GM19043 (cell line): ENCODE results near the gene FGD4.
"Not testable (repeated sequence)": the region's sequence is repeated elsewhere in the genome, so short reads cannot be mapped to it uniquely, and the experiment has no call there.

Experiments used
- ATAC-seq: cut with Tn5 transposase; IDR thresholded peaks from one replicate; pipeline ENCODE4 v1.9.1; 2021; ENCODE audit warnings: low read depth; ENCODE audit not compliant: unreplicated experiment

The FGD4 gene

GRCh38 chr12:32515137-32515873, 115.9 kb downstream of the FGD4 start:
- no peak for ATAC-seq

- no peak for ATAC-seq
Observed at GRCh38 chr12:32516230-32516629, 116.9 kb downstream of the FGD4 start.

GRCh38 chr12:32517966-32518365, 118.6 kb downstream of the FGD4 start:
- ATAC-seq: no peak

DNA sequence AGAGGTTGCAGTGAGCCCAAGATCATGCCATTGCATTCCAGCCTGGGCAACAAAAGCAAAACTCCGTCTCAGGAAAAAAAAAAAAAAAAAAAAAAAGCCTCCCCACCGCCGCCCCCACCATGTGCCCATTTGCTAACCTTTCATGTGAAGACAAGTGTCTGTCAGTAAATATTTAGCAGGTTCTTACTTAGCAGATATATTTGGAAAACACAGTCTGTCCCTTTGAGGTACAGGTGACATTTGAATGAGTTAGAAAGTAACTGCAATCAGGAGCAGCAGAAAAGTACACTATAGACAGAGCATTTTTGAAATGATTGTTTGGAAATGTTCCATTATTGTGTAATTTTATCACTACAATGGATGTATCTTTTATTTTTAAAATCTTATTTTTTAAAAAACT, 119.7 kb downstream of the FGD4 start:
- no peak for ATAC-seq

GRCh38 chr12:32522331-32523221, 123.2 kb downstream of the FGD4 start:
- ATAC-seq: peak; percentile 67

DNA sequence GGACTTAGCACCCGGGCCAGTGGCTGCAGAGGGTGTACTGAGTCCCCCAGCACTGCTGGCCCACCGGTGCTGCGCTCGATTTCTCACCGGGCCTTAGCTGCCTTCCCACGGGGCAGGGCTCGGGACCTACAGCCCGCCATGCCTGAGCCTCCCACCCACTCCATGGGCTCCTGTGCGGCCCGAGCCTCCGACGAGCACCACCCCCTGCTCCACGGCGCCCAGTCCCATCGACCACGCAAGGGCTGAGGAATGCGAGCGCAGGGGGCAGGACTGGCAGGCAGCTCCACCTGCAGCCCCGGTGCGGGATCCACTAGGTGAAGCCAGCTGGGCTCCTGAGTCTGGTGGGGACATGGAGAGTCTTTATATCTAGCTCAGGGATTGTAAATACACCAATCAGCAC, 126.4 kb downstream of the FGD4 start:
- ATAC-seq: not testable (repeated sequence)

GRCh38 chr12:32526343-32526742, 127.0 kb downstream of the FGD4 start:
- ATAC-seq: not testable (repeated sequence)

- ATAC-seq: no peak
Observed at GRCh38 chr12:32532422-32532821, 133.1 kb downstream of the FGD4 start.

GRCh38 chr12:32532951-32533350, 133.6 kb downstream of the FGD4 start:
- ATAC-seq: no peak

- not testable (repeated sequence) for ATAC-seq
Observed at GRCh38 chr12:32533506-32533905, 134.1 kb downstream of the FGD4 start.

GRCh38 chr12:32533971-32534590, 134.7 kb downstream of the FGD4 start:
- no peak for ATAC-seq

DNA sequence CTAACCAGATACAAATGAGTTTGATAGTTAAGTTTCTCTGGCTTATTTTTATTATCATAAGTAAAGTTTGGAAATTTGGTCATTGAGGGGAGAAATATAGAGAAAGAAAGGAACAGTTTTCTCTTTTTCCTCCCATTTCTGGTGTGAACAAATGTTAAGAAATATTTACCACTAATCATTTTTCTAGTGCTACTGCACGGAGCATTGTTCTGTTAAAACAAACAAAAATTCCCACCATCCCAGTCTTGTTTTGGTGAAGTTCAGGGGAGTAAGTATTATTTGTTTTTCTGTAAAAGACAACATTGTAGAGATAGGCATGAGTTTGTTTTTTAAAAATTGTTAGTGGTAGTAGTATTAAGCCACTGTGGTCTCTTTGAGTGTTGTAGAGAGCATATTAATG, 135.3 kb downstream of the FGD4 start:
- no peak for ATAC-seq

DNA sequence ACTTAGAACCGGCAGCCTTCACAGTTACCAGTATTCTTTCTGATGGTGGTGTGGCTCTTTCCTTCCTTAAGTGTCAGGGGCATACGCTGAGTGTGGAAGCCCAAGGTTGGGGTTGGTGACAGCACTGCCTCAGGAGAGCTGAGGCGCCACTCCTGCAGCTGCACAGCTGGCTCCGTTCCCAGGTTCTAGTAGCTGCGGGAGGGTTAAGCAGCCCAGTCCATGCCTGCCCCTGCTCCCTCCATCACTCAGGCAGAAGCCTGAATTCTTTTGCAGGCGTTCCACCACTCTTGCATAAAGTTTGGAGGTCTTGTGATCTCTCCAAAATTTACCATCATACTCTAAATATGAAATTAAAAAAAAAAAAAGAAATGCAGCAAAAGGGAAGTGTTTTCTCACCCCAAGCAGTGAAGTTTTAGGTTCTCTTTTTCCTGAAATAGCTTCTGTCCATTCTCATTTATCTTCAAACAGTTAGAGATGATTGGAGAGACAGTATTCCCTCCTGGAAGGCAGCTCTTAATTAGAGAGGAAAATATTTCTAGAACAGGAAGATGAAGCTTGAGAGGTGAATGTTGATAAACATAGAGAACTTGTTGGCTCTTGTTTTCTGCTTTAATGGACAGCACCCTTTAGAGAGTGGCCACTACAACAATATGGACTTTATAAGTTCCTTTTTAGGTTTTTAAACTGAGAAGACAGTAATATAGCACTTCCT, 136.1 kb downstream of the FGD4 start:
- no peak for ATAC-seq

DNA sequence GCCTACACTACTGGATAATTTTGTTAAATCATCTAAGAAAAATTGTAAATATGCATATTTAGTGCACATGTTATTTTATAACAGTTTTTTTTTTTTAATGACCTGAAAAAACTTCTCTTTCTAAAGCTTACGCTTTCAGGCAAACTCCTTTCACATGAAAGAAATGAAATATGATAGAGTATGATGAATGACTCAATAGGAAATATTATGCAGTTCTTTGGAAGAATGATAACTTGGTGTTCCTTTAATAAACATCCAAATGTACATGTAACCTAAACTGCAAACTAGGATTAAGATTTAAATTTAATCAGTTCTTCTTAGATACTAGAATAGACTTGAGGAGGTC, 136.6 kb downstream of the FGD4 start:
- no peak for ATAC-seq

- ATAC-seq: no peak
Observed at GRCh38 chr12:32541754-32542374, 142.5 kb downstream of the FGD4 start.

DNA sequence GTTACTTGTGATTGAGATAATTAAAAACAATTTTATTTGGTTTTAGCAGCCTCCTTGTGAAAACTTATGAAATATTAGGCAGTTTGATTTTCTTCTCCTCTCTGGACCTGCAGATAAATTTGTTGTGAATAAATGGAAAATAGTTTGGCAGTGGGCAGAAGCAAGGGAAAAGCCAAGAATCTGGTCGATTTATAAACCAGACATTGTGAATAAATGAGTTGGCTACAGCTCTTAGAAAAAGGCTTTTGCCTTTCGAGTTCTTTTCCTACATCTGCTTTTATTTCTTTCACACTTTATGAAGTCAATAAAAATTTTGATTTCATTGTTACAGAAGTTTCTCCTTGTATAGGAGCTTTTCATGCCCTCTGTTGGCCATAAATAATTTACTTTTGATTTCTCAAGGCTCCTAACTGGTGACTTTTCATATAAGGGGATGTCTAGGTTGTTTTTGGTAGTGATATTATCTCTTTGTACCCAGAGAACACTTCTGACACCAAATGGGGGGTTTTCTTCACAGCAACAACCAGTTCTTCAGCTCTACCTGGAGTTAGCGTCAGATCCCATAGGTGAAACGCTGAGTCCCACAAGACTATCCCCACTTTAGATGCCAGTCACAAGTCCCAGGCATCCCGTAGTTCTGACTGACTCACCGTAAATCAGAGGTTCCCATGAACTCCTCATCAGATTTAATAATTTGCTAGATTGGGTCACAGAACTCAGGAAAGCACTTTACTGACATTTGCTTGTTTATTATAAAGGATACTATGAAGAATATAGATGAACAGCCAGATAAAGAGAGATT, 143.3 kb downstream of the FGD4 start:
- ATAC-seq: no peak

- no peak for ATAC-seq
Observed at GRCh38 chr12:32544893-32545292, 145.5 kb downstream of the FGD4 start.

DNA sequence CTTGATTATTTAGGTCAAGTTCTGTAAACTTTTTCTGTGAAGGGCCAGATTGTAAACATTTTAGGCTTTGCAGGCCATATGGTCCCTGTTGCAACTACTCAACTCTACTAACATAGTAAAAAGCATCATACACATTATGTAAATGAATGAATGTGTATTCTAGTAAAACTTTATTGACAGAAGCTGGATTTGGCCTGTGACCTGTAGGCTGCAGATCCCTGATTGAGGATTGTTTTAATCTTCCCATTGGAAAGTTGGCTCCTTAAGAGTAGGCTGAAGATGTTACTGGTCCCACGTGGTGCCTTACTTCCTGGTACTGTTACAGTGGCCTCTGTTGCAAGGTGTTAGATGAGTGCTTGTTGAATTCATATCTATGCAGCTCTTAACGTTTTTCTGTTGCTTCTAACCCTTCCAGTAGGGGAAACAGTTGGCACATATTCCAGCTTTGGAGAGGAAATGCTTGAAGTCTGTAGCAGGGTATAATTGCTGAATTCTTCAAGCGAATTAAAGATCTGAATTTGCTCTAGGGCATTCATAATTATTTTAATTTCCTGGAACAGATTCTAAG, 146.1 kb downstream of the FGD4 start:
- ATAC-seq: no peak

DNA sequence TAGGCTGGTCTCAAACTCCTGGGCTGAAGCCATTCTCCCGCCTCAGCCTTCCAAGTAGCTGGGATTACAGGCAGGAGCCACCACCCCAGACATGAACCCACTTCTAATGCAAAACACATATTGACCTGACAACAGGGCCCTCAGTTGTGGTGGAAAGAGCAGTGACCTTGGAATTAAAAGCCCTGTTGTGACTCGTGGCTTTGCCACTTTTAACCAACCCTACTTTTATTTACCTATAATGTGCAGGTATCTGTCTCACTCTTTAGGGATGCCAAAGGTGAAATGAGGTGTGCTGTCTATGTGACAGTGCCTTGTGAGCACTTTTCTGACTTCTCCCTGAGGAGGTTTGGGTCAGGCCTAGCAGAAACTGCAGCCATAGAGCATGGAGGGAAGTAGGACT, 146.9 kb downstream of the FGD4 start:
- no peak for ATAC-seq
